Adrenal gland (tissue), 5 donors: ENCODE measurements around the gene INSL6.

Source experiments
- POLR2A ChIP-seq, 2 donors: fragments of 450-650 bp; IDR thresholded peaks; one replicate each; pipeline ENCODE4 v1.6.1; 2017; ENCODE audit warnings: antibody characterized with exemption in 2 of 2, mild to moderate bottlenecking in 2 of 2, moderate library complexity in 1 of 2
- TF ChIP-seq, protein P1 (sequence below), 6 experiments: fragments of 450-650 bp in 4 of 6; fragments of 200-600 bp in 2 of 6; sonication (generic) in 1 of 6; IDR thresholded peaks; 1 replicate in 5 of 6; 2 replicates in 1 of 6; pipeline versions ENCODE4 v1.5.1 to v1.8.0; 2016 to 2021; ENCODE audit warnings: antibody characterized with exemption in 6 of 6, mild to moderate bottlenecking in 2 of 6, moderate library complexity in 1 of 6
- donor health status: DM: no; HTN: no; CAD: no.

DNA sequence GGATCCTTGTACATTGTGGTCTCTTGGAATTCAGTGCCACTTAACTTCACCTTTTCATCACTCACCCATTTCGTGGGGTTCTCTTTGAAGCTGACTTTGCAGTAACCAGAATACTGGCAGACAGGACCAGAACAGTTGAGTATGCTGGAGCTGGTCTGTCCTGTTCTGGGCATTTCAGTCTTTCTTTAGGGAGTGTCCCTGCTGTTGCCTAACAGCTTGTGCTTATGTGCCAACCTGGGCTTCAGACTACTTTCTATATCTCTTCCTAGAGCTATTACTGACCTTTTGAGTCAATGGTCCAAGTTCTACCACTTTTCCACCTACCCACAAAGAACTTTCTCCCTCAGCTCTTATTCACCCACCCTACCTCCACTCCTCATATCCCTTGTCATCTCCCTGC is 10.0 kb upstream of the INSL6 start:
- TF ChIP-seq, protein P1, sequence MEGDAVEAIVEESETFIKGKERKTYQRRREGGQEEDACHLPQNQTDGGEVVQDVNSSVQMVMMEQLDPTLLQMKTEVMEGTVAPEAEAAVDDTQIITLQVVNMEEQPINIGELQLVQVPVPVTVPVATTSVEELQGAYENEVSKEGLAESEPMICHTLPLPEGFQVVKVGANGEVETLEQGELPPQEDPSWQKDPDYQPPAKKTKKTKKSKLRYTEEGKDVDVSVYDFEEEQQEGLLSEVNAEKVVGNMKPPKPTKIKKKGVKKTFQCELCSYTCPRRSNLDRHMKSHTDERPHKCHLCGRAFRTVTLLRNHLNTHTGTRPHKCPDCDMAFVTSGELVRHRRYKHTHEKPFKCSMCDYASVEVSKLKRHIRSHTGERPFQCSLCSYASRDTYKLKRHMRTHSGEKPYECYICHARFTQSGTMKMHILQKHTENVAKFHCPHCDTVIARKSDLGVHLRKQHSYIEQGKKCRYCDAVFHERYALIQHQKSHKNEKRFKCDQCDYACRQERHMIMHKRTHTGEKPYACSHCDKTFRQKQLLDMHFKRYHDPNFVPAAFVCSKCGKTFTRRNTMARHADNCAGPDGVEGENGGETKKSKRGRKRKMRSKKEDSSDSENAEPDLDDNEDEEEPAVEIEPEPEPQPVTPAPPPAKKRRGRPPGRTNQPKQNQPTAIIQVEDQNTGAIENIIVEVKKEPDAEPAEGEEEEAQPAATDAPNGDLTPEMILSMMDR (IDR thresholded peaks at IDR 0.05), result no peak
- no peak for TF ChIP-seq POLR2A (IDR thresholded peaks at IDR 0.05)
